HG03108 (cell line): Measurements from ENCODE around the gene DDX39A.
"Not testable (repeated sequence)": the region's sequence is repeated elsewhere in the genome, so short reads cannot be mapped to it uniquely, and the experiment has no call there.

Experiments used
- ATAC-seq: cut with Tn5 transposase; IDR thresholded peaks from one replicate; pipeline ENCODE4 v1.9.1; 2021; ENCODE audit warnings: moderate library complexity; ENCODE audit not compliant: unreplicated experiment

Gene DDX39A

GRCh38 chr19:14419106-14419813, at the start of gene DDX39A:
DDX39A (minus strand) TSS chr19:14419341; CDS start chr19:14413220, 6,121 bp downstream.
- ATAC-seq = peak; percentile 88

GRCh38 chr19:14467816-14468215, 48.7 kb upstream of the DDX39A start:
- ATAC-seq = no peak

- no peak for ATAC-seq
Observed at GRCh38 chr19:14467391-14467790, 48.2 kb upstream of the DDX39A start.

- no peak for ATAC-seq
Observed at GRCh38 chr19:14463747-14464146, 44.6 kb upstream of the DDX39A start.

- ATAC-seq = not testable (repeated sequence)
Observed at GRCh38 chr19:14462401-14462800, 43.3 kb upstream of the DDX39A start.

GRCh38 chr19:14460935-14461334, 41.8 kb upstream of the DDX39A start:
- no peak for ATAC-seq

- no peak for ATAC-seq
Observed at GRCh38 chr19:14459703-14460102, 40.6 kb upstream of the DDX39A start.

GRCh38 chr19:14452303-14452702, 33.2 kb upstream of the DDX39A start:
- not testable (repeated sequence) for ATAC-seq

GRCh38 chr19:14450876-14451275, 31.7 kb upstream of the DDX39A start:
- ATAC-seq = no peak

GRCh38 chr19:14450168-14450874, 31.2 kb upstream of the DDX39A start:
- no peak for ATAC-seq

GRCh38 chr19:14449321-14449720, 30.2 kb upstream of the DDX39A start:
- ATAC-seq = no peak

GRCh38 chr19:14446336-14447036, 27.3 kb upstream of the DDX39A start:
- ATAC-seq = no peak

GRCh38 chr19:14443632-14444216, 24.6 kb upstream of the DDX39A start:
- ATAC-seq = no peak

- no peak for ATAC-seq
Observed at GRCh38 chr19:14442891-14443631, 23.9 kb upstream of the DDX39A start.

GRCh38 chr19:14441041-14441938, 22.1 kb upstream of the DDX39A start:
- no peak for ATAC-seq

GRCh38 chr19:14440049-14440448, 20.9 kb upstream of the DDX39A start:
- ATAC-seq = peak; percentile 69

- ATAC-seq = no peak
Observed at GRCh38 chr19:14439014-14439413, 19.9 kb upstream of the DDX39A start.

GRCh38 chr19:14437578-14438140, 18.5 kb upstream of the DDX39A start:
- ATAC-seq = no peak

- no peak for ATAC-seq
Observed at GRCh38 chr19:14435320-14436050, 16.3 kb upstream of the DDX39A start.
